ENCODE measurements around the gene RBMS2. TPM values are rescaled to one million over a fixed set of nuclear protein-coding genes. Genes with fewer than 3 reads are reported as not detected.

The RBMS2 gene
- polyA plus RNA-seq, 3 donors, result 5.1 to 8.2 (median 6.5) TPM

DNA sequence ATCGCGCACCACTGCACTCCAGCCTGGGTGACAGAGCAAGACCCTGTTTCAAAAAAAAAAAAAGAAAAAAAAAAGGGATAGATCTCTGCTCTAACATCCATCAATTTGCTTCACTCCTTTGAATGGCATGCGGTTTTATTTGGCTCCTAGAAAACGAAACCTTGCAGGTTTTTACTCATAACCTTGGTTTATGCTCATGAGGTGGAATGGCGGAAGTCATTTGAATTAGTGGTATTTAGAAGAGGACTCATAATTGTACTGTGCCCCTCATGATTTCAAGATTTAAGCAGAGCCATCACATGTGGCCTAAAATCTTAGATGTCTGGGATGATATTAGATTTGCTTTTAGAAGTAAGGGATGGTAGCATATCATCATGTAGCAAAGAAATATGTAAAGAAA, 29.4 kb downstream of the RBMS2 start:
- H3K9ac ChIP-seq (ENCODE audit: insufficient read depth, low read length, poor library complexity, severe bottlenecking), result no peak overlapping the region
- H3K4me2 ChIP-seq (replicated peaks; ENCODE audit: extremely low read depth, low read length, poor library complexity, severe bottlenecking), result no peak overlapping the region
- H4K20me1 ChIP-seq (ENCODE audit: insufficient read depth, low read length), result no peaks in the 10 kb centered on the region
- no peaks in the 10 kb centered on the region for H3K9me3 ChIP-seq (replicated peaks in 1 of 2; ENCODE audit: control insufficient read depth in 1 of 2, insufficient read depth in 1 of 2, low read length in 2 of 2)
- no peak overlapping the region for H3K27ac ChIP-seq (ENCODE audit: low read depth in 1 of 2, low read length in 2 of 2)
- H3K79me2 ChIP-seq (ENCODE audit: insufficient read depth, low read length), result no peaks in the 10 kb centered on the region
- no peak overlapping the region for H3K27ac Mint-ChIP-seq
- peaks cover 3% of the 10 kb centered on the region for H3K4me1 Mint-ChIP-seq
- no peak for DNase-seq
- H3K9me3 Mint-ChIP-seq, result no peaks in the 10 kb centered on the region
- no peak overlapping the region for H3K4me3 Mint-ChIP-seq
- H3K4me3 ChIP-seq (replicated peaks in 1 of 3; ENCODE audit: low read depth in 2 of 3, low read length in 3 of 3), result no peak overlapping the region
- WGBS (ENCODE audit: insufficient coverage), result 100% methylated on average over 2 of the region's 5 CpGs
- H3K27me3 Mint-ChIP-seq (ENCODE audit: low read depth in 3 of 3), result peaks cover 0 to 3% (median 2%) of the 10 kb centered on the region in 3 donors
- H3K36me3 ChIP-seq (replicated peaks in 1 of 2; ENCODE audit: control insufficient read depth in 1 of 2, insufficient read depth in 2 of 2, low read length in 2 of 2), result no peaks in the 10 kb centered on the region
- intact Hi-C loops (cut with micrococcal nuclease), result no loop called here
- peaks cover 3 to 6% of the 10 kb centered on the region in 2 donors for H3K36me3 Mint-ChIP-seq
- no peak overlapping the region for H2AFZ ChIP-seq (ENCODE audit: insufficient read depth, low read depth, low read length, poor library complexity, severe bottlenecking)
- H3K27me3 ChIP-seq (ENCODE audit: control insufficient read depth in 2 of 2, insufficient read depth in 2 of 2, low read length in 2 of 2), result no peaks in the 10 kb centered on the region
- TF ChIP-seq, protein P1, sequence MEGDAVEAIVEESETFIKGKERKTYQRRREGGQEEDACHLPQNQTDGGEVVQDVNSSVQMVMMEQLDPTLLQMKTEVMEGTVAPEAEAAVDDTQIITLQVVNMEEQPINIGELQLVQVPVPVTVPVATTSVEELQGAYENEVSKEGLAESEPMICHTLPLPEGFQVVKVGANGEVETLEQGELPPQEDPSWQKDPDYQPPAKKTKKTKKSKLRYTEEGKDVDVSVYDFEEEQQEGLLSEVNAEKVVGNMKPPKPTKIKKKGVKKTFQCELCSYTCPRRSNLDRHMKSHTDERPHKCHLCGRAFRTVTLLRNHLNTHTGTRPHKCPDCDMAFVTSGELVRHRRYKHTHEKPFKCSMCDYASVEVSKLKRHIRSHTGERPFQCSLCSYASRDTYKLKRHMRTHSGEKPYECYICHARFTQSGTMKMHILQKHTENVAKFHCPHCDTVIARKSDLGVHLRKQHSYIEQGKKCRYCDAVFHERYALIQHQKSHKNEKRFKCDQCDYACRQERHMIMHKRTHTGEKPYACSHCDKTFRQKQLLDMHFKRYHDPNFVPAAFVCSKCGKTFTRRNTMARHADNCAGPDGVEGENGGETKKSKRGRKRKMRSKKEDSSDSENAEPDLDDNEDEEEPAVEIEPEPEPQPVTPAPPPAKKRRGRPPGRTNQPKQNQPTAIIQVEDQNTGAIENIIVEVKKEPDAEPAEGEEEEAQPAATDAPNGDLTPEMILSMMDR (IDR thresholded peaks at IDR 0.05), result no peak
- no peaks in the 10 kb centered on the region for H3K4me1 ChIP-seq (ENCODE audit: control insufficient read depth in 1 of 2, insufficient read depth in 2 of 2, low read length in 2 of 2)

DNA sequence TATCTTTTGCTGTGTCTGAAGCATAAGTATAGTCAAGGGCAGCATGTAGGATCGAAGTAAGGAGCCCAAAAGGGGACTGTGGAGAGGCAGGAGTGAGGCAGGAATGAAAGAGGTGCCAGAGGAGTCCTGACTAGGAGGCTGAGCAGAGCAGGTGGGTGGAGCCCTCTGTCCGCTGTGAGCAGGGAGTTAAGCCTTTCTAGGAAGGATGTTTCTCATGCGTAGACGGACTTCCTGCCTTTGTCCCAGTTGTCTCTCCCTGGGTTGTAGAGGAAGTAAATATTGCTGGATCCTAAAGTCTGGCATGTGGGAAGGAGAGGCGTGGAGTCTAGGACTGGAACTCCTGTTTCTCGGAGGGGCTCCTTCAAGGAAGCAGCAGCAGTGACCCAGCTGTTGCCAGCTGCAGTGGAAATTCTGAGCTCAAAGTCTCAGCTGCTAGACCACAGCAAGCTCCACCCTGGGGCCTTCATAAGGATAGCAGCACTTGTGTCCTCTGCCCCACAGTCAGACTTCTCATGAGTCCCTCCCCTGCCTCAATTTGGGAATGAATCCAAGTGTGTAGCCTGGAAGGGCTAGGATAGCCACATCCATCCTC, 44.0 kb downstream of the RBMS2 start:
- H3K4me3 ChIP-seq (replicated peaks in 1 of 3; ENCODE audit: low read depth in 2 of 3, low read length in 3 of 3), result peak overlapping the region in 1 of 3 experiments; percentile 40
- peak overlapping the region; percentile 52 for H2AFZ ChIP-seq (ENCODE audit: insufficient read depth, low read depth, low read length, poor library complexity, severe bottlenecking)
- peaks cover 55% of the 10 kb centered on the region for H3K4me1 Mint-ChIP-seq
- no peaks in the 10 kb centered on the region for H3K9me3 ChIP-seq (replicated peaks in 1 of 2; ENCODE audit: control insufficient read depth in 1 of 2, insufficient read depth in 1 of 2, low read length in 2 of 2)
- H3K27me3 Mint-ChIP-seq (ENCODE audit: low read depth in 3 of 3), result peaks cover 0 to 1% (median 0%) of the 10 kb centered on the region in 3 donors
- H3K36me3 Mint-ChIP-seq, result peaks cover 21 to 22% of the 10 kb centered on the region in 2 donors
- H3K27ac Mint-ChIP-seq, result peak overlapping the region; percentile 18 to 82 (median 70)
- H3K9me3 Mint-ChIP-seq, result no peaks in the 10 kb centered on the region
- peaks cover 9 to 12% of the 10 kb centered on the region in 2 donors for H3K36me3 ChIP-seq (replicated peaks in 1 of 2; ENCODE audit: control insufficient read depth in 1 of 2, insufficient read depth in 2 of 2, low read length in 2 of 2)
- H3K27me3 ChIP-seq (ENCODE audit: control insufficient read depth in 2 of 2, insufficient read depth in 2 of 2, low read length in 2 of 2), result no peaks in the 10 kb centered on the region
- peaks cover 54 to 56% of the 10 kb centered on the region in 2 donors for H3K4me1 ChIP-seq (ENCODE audit: control insufficient read depth in 1 of 2, insufficient read depth in 2 of 2, low read length in 2 of 2)
- peak overlapping the region; percentile 58 to 84 for H3K4me3 Mint-ChIP-seq
- peak overlapping the region in 1 of 2 donors; percentile 35 for H3K27ac ChIP-seq (ENCODE audit: low read depth in 1 of 2, low read length in 2 of 2)
- peak overlapping the region; percentile 27 for H3K9ac ChIP-seq (ENCODE audit: insufficient read depth, low read length, poor library complexity, severe bottlenecking)
- intact Hi-C loops (cut with micrococcal nuclease), result loop anchor here in 1 of 2 donors (5.0 kb wide), 1 partner anchor 43 kb away; the partner anchor contains the start of gene RBMS2
- TF ChIP-seq, protein P1 (IDR thresholded peaks at IDR 0.05), result no peak
- no peaks in the 10 kb centered on the region for H3K79me2 ChIP-seq (ENCODE audit: insufficient read depth, low read length)
- WGBS (ENCODE audit: insufficient coverage), result 1% methylated on average over 6 of the region's 6 CpGs
- H3K4me2 ChIP-seq (replicated peaks; ENCODE audit: extremely low read depth, low read length, poor library complexity, severe bottlenecking), result peak overlapping the region; percentile 53
- peak in 1 of 3 donors; percentile 16 for DNase-seq
- no peaks in the 10 kb centered on the region for H4K20me1 ChIP-seq (ENCODE audit: insufficient read depth, low read length)

All from CD14-positive monocyte (primary cell).